ENCODE data around the gene ARHGEF38.

Gene ARHGEF38

GRCh38 chr4:105613306-105613705 is 60.9 kb downstream of the ARHGEF38 start:
- no peak for DNase-seq

GRCh38 chr4:105619188-105619931 is 66.9 kb downstream of the ARHGEF38 start:
- DNase-seq: no peak

DNA sequence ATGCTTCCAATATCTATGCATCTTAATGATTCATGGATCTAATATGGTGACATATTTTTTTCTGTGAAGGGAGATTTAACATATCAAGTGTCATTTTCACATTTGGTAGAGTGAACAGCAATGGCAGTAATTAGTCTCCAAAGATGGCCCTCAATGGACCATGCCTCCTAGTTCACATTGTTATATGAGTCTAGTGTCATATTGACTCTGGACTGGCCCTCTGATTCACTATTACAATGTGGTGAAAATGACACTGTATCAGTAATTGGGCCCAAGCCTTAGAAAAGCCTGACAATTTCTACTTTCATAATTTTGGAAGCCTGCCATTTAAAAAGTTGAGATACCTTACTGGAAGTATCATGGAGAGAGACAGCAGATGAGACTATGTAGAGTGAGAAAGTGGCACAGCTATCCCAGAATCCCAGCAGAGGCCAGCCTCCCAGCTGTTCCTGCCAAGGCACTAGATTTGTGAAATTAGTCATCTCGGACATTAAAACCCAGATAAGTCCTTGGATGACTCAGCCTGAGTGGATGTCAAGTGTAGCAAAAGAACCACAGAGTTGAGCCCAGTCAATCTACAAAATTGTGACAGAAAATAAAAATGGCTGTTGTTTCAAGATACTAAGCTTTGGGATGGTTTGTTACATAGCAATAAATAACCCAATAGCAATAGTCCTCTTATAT is 68.4 kb downstream of the ARHGEF38 start:
- DNase-seq: no peak

DNA sequence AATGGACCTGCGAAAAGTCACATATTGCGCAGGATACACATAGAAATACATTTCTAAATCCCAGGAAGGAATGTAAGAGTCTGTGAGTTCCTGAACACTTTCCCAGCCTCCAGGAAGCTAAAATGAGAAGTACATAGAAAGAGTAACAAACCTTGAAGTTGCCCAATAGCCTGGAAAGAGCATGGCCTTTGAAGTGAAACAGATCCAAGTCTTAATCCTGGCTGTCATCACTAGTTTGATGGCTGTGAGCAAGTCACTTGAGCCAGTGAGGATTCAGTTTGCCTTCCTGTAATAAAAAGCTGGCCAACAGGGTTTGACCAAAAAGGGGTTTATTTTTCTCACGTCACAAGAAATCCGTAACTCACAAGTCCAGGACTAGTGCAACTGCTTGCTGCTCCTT is 69.8 kb downstream of the ARHGEF38 start:
- no peak for DNase-seq

DNA sequence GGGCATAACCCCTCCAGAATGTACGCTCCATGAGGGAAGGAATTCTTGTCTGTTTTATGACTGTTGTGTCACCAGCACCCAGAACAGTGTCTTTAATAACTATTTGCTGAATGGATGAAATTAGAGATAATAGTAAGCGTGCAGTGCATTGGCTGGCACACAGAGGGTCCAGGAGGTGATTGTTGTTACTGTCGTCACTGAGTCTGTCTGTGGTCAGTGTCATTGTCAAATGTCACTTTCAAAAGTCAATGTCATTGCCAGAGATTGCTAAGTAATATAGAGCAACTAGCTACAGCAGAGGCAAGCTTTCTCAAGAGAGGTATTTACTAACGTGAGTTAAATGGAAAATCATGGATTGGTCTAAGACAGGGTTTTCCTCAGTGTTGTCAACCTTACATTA is 70.7 kb downstream of the ARHGEF38 start:
- DNase-seq: no peak

GRCh38 chr4:105624530-105624929 is 72.1 kb downstream of the ARHGEF38 start:
- no peak for DNase-seq

- DNase-seq: no peak
Measured at GRCh38 chr4:105625214-105625613, 72.8 kb downstream of the ARHGEF38 start.

DNA sequence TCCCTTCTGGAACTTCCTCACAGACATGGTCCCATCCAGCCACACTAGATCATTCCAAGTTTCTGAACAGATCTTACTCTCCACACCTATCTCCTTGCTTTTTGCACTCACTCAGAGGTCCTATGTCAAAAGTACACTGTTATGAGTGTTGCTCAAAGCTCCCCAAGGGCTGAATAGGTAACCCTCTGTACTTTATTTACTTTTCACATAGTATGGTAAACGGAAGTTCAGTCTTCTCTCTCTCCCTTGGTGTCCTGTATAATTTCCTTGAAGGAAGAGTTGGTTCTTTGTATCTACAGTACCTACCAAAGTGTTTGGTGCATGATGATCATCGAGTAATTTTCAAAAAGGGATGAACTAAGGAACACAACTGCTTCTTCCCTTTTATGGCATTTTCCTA is 74.4 kb downstream of the ARHGEF38 start:
- DNase-seq: no peak

DNA sequence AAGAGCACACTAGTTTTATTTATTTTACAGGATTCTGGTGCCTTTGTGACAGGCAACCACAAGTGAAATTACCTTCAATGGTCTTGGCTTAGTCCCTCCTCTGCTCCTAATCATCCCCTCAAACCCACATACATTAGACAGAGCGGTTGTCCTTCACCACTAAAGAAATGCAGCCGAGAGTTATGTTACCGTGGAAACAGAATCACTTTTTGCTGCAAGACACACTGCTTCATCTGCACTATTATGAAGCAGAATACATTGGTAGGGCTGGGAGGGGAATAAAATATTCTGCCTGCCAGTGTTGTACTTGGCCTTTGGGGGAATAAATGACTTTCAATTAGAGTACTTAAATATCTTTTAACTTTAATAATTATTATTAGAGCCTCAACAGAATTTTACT is 75.2 kb downstream of the ARHGEF38 start:
- DNase-seq: no peak

DNA sequence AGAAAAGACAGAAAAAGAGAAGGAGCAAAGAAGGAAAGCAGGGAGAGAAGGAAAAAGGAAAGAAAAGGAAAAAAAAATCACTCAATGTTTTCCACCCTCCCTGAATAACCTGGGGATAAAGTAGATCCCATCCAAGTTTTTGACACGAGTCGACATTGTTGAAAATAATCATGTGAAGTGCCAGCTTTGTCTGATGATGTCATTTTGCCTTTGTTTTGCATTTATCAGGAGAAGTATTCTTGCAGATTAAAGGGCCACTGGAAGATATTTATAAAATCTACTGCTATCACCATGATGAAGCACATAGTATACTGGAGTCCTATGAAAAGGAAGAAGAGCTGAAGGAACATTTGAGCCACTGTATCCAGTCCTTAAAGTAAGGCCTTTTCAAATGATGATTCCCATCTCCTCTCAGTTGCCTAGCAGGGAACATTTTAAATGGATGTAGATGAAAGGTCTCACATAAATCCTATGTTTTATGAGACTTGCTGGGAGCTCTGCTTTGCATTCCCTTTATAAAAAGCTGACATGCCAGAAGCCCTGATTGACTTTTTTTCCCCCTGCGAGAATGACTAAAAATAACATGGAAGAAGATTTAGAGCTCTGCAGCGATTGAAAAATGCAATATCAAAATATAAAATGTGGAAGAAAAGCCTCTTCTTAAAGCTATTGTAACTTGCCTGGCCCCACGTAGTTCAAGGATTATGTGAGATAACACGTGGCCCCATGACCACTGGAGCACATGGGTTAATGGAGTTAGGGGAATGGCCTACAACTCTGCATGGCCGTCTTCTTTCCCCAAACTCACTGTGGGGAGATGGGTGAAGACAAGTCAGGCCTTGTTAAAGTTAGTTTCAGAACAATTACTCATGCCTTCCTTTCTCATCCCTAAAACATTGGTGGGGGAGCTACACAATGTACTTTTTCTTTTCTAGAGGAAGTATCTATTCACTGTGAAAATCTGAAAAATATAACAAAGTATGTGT is 78.5 kb downstream of the ARHGEF38 start:
- DNase-seq: no peak

GRCh38 chr4:105631818-105632400 is 79.5 kb downstream of the ARHGEF38 start:
- DNase-seq: no peak

- no peak for DNase-seq
Measured at GRCh38 chr4:105632599-105632998, 80.2 kb downstream of the ARHGEF38 start.

- no peak for DNase-seq
Measured at GRCh38 chr4:105633241-105633640, 80.8 kb downstream of the ARHGEF38 start.

DNA sequence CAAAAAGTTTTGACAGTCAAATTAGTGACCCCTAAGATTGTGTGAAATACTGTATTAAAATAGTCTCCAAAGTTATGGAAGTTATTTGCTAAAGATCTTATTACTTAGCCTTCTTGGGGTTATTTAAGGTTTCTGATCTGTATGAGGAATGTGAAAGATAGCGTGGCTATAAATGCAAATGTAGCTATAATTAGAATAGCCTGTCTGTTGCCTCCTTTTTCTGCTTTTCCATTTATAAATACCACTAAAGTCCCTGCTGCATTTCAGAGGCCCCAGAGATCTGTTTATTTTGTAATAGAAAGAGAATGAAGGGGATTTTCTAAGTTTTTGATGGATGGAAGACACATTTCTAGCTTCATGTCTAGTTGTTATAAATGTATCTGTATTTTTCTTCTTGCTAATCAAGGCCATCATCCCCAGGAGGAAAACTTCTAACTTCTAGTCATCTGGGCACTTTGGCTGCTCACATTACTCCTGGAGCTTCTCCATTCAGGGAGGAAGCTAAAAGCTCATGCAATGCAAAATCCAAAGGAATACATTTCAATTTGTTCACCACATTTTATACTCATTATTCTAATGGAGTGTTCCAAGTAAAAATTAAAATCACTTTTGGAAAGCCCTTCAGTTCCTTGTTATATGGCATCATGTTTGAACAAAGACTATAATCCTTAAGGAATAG is 82.1 kb downstream of the ARHGEF38 start:
- no peak for DNase-seq

- peak in 1 of 6 experiments; percentile 3 for DNase-seq
Measured at GRCh38 chr4:105637408-105638176, 85.2 kb downstream of the ARHGEF38 start.

DNA sequence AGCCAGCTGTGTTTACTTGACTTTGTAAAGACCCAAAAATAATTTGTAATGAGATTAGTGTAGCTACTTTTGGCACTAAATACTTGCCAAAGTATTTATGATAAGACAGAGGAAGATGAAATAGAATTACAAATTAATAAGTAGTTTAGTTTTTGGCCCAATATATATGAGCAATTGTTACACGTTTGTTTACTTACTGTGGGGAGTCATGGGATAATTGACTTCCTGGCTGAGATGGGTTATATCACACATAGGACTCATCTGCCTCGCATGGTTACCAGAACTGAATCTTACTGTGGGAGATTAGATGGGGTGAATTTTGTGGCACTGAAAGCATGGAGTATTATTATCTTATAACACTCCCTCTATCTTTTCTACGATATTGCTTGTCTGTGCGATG is 89.4 kb downstream of the ARHGEF38 start:
- no peak for DNase-seq

GRCh38 chr4:105644257-105644656 is 91.8 kb downstream of the ARHGEF38 start:
- no peak for DNase-seq

- no peak for DNase-seq
Measured at GRCh38 chr4:105645440-105645839, 93.0 kb downstream of the ARHGEF38 start.

DNA sequence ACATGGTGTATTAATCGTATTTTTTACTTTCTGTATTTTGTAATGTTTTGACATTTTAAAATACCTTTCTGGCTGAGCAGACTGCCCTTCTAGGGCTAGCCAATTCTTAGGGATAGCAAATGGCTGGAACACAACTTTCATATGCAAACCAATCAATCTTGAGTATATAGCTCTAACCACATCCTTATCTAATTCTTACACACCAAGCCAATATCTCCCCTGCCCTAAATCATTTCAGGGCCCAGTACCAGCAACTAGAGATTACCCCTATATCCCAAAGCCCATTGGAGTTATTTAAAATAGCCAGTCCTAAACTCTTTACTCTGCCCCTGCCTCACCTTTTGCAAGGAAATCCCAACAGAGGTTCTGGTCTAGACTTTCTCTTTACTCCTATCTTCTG is 97.8 kb downstream of the ARHGEF38 start:
- DNase-seq: no peak

DNA sequence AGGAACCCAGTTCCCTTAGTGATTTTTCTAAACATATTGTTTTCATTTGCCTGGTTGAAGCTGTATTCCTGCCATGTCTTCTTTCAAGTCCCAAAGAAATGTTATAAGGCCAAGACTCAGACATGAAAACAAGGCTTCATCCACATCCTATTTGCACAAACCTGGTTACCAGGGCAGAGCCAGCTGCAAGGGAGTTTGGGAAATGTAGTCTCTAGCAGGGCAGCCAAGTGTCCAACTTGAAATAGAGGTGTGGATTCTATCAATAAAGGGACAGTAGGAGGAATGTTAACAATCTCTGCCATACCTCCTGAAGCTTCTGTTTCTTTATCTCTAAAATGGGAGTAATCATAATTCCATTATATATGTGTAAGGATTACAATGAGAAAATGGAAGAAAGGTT is 99.5 kb downstream of the ARHGEF38 start:
- DNase-seq: no peak

GRCh38 chr4:105652286-105652888 is 100.0 kb downstream of the ARHGEF38 start:
- DNase-seq: no peak
